Nephron (organoid): ENCODE measurements around the gene SUOX.
A peak's percentile ranks its signal among the peaks of the same experiment; 100 is the strongest.

Experiments
- H3K27ac Mint-ChIP-seq, 3 experiments: 2 replicates each; pipeline ENCODE4 v1.8.0; 2020; ENCODE audit warnings: mixed read lengths in 3 of 3, mild to moderate bottlenecking in 2 of 3, moderate library complexity in 1 of 3
- H3K27me3 Mint-ChIP-seq: 2 replicates; pipeline ENCODE4 v1.8.0; 2021; ENCODE audit warnings: low read depth, mild to moderate bottlenecking, moderate library complexity, mixed read lengths
- H3K36me3 Mint-ChIP-seq: 2 replicates; pipeline ENCODE4 v1.8.0; 2020; ENCODE audit warnings: low read depth, mixed read lengths
- H3K4me1 Mint-ChIP-seq: 2 replicates; pipeline ENCODE4 v1.8.0; 2020; ENCODE audit warnings: mixed read lengths
- H3K4me3 Mint-ChIP-seq, 3 experiments: 2 replicates each; pipeline ENCODE4 v1.8.0; 2020; ENCODE audit warnings: mild to moderate bottlenecking in 3 of 3, mixed read lengths in 3 of 3, moderate library complexity in 2 of 3
- H3K9me3 Mint-ChIP-seq: 2 replicates; pipeline ENCODE4 v1.8.0; 2020; ENCODE audit warnings: mixed read lengths
- TF ChIP-seq, protein P1 (sequence below), 3 experiments: fragments of 200-600 bp; sonication (generic); IDR thresholded peaks; one replicate each; pipeline ENCODE4 v1.5.0; 2021; ENCODE audit warnings: antibody characterized with exemption in 3 of 3; ENCODE audit not compliant: unreplicated experiment in 3 of 3

The SUOX gene

DNA sequence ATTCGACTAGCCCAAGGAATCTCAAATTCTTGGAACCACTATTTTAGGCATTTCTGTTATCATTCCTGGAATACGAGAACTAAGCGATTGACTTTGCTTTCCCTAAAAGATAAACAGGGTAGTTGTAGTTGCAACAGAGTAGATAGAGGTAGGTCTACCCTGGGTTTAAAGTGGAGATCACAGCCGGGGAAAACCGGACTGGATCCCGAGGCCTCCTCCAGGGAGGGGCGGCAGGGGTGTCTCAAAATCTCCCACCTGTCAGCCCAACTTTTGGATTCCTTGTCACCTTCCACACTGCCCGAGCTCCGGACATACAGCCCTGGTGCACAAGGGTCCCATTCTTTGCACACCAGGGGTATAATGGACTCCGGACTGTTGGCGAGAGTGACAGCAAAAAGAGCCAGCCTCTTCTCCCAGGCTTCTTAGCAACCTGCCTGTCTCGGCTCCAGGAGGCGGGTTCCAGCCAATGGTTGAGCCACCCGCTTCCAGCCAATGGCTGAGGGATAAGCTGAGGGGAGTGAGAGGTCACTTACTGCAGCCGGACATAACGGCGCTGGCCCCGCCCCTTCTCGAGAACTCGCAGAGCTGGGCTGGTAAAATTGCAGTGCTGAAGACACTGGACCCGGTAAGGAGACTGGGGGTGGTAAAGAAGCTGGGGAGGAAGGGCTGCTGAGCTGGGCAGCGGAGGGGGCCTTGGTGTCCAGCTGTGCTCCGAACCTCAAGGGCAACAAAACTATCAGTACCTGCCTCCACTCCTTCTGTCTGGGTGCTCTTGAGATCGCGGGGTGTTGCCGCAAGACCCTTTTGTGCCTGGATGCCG lies at the start of gene SUOX:
Gene SUOX (plus strand): TSS at position 562 of the 820 bp plus-strand sequence. CDS start 4,946 bp downstream, outside the sequence.
- TF ChIP-seq, protein P1, sequence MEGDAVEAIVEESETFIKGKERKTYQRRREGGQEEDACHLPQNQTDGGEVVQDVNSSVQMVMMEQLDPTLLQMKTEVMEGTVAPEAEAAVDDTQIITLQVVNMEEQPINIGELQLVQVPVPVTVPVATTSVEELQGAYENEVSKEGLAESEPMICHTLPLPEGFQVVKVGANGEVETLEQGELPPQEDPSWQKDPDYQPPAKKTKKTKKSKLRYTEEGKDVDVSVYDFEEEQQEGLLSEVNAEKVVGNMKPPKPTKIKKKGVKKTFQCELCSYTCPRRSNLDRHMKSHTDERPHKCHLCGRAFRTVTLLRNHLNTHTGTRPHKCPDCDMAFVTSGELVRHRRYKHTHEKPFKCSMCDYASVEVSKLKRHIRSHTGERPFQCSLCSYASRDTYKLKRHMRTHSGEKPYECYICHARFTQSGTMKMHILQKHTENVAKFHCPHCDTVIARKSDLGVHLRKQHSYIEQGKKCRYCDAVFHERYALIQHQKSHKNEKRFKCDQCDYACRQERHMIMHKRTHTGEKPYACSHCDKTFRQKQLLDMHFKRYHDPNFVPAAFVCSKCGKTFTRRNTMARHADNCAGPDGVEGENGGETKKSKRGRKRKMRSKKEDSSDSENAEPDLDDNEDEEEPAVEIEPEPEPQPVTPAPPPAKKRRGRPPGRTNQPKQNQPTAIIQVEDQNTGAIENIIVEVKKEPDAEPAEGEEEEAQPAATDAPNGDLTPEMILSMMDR (IDR thresholded peaks at IDR 0.05; ENCODE audit: unreplicated experiment in 3 of 3): no peak
- Mint-ChIP-seq H3K4me3 (peak within 1 kb of the TSS; percentile 93 to 99 (median 98)), H3K27me3 (no peaks in the 10 kb centered on the region), H3K36me3 (peaks cover 37% of the 10 kb centered on the region), H3K4me1 (peaks cover 4% of the 10 kb centered on the region), H3K9me3 (no peaks in the 10 kb centered on the region), H3K27ac (peak within 1 kb of the TSS; percentile 81 to 98 (median 96))

DNA sequence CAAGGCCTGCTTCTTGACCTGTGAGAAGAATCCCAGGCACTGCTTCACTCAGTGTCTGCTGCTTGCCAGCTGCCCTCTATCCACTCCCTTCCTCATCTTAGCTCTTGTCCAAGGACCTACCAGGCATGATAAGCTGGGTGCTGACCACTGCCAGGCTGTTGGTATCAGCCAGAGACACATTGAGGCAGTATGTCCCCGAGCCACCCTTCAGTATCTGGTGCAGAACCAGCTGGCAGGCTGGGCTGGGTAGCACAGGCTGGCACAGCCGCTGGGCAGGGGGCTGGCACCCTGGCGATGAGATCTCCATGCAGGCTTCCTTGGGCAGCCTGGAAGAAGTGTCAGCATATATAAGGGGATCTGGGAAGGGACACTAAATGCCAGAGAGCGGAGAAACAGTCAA lies 41.7 kb upstream of the SUOX start:
- Mint-ChIP-seq H3K27me3 (no peaks in the 10 kb centered on the region), H3K4me1 (no peaks in the 10 kb centered on the region), H3K27ac (no peak overlapping the region), H3K4me3 (no peak overlapping the region), H3K9me3 (no peaks in the 10 kb centered on the region), H3K36me3 (no peaks in the 10 kb centered on the region)
- TF ChIP-seq, protein P1 (IDR thresholded peaks at IDR 0.05; ENCODE audit: unreplicated experiment in 3 of 3): no peak

DNA sequence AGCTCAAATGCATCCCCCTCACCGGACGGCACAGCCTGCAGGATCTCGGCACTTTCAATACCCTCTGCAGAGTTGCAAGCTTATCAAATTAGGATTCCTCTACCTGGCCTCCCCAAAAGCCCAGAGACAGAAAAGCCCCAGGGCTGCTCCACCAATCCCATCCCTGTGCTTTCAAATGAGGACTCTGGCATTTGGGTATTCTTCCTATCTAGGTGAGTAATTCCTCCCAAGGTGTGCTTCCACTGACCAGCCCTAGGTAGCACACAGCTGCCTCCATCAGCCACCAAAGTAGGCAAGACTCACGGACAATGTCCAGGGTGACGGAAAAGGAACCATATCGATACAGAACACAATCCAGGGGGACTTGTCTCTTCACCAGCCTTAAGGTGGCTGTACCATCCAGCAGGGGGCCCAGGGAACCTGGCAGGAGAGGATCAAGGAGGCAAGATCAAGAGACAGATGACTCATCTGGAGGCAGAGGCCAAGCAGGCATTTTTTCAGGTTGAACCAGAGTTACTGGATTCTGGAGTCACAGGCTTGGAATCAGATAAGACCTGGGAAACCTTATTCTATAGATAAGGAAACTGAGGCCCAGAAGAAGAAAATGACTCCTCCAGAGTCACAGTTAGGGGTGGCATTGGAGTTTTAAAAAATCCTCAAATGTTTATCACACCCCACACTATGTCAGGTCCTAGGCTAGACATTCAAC lies 41.1 kb upstream of the SUOX start:
- TF ChIP-seq, protein P1 (IDR thresholded peaks at IDR 0.05; ENCODE audit: unreplicated experiment in 3 of 3): no peak
- Mint-ChIP-seq H3K27ac (no peak overlapping the region), H3K36me3 (no peaks in the 10 kb centered on the region), H3K27me3 (no peaks in the 10 kb centered on the region), H3K4me1 (no peaks in the 10 kb centered on the region), H3K9me3 (no peaks in the 10 kb centered on the region), H3K4me3 (no peak overlapping the region)

DNA sequence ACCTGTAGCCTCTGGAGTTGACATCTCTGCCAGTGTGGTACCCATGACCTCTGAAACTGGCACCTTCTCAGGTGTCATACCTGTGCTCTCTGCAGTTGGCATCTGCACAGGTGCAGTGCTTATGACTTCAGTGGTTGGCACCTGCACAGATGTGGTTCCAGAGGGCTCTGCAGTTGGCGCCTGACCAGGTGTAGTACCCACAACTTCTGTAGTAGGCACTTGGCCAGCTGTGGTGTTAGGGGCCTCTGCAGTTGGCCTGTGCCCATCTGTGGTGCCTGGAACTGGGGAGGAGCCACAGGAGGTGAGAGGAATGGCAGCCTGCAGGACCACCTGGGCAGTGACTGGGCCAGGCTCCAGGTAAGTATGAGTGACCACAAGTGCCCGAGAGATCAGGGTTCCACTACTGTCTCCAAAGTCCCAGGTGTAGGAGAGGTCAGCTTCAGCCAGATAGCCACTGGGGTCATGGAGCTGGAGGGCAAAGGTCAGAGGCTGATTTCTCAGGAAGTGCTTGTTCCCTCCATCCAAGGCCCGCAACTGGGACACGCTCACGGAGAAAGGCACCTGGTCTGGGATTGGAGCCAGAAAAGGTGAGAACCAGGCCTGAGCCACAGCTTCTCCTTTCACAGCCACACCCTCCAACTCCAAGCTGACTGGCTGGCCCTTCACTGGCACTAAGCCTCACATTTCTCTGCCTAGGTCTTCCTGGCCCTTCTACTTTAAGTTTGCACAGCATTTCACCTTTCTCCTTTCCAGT lies 39.8 kb upstream of the SUOX start:
- no peaks in the 10 kb centered on the region for H3K9me3 Mint-ChIP-seq
- no peaks in the 10 kb centered on the region for H3K27me3 Mint-ChIP-seq
- no peak overlapping the region for H3K4me3 Mint-ChIP-seq
- TF ChIP-seq, protein P1 (IDR thresholded peaks at IDR 0.05; ENCODE audit: unreplicated experiment in 3 of 3): no peak
- no peaks in the 10 kb centered on the region for H3K4me1 Mint-ChIP-seq
- no peak overlapping the region for H3K27ac Mint-ChIP-seq
- no peaks in the 10 kb centered on the region for H3K36me3 Mint-ChIP-seq

DNA sequence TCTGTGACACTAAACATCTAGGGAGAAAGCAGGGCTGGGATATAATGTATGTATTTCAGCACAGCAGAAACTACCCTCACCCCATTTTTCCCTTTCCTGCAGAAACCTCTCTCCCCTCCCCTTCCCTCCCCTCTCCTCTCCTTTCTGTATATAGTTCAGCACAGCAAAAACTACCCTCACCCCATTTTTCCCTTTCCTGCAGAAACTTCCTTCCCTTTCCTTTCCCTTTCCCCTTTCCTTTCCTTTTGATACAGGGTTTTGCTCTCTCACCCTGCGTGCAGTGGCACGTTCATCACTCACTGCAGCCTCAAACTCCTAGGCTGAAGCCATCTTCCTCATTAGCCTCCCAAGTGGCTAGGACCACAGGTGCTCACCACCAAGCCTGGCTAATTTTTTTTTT lies 33.3 kb upstream of the SUOX start:
- TF ChIP-seq, protein P1 (IDR thresholded peaks at IDR 0.05; ENCODE audit: unreplicated experiment in 3 of 3): no peak
- no peak overlapping the region for H3K27ac Mint-ChIP-seq
- H3K36me3 Mint-ChIP-seq: no peaks in the 10 kb centered on the region
- no peaks in the 10 kb centered on the region for H3K9me3 Mint-ChIP-seq
- peaks cover 29% of the 10 kb centered on the region for H3K4me1 Mint-ChIP-seq
- H3K27me3 Mint-ChIP-seq: no peaks in the 10 kb centered on the region
- no peak overlapping the region for H3K4me3 Mint-ChIP-seq
